Keratinocyte (primary cell): ENCODE measurements around the gene CLK4. TPM values are rescaled to one million over a fixed set of nuclear protein-coding genes. Genes with fewer than 3 reads are reported as not detected.

Experiments
- DNase-seq: peaks from one replicate; pipeline ENCODE4 v3.0.0-alpha.2; 2011; ENCODE audit warnings: low read depth, missing footprints, low spot score
- FAIRE-seq: peaks from 2 replicates; lab custom pipeline; 2011; peaks lifted over from hg19 to GRCh38; lab: Jason Lieb, UNC
- H2AFZ ChIP-seq: 2 replicates; pipeline ENCODE4 v1.6.0; 2012; ENCODE audit warnings: low read length, control low read depth, inconsistent platforms; ENCODE audit not compliant: control insufficient read depth
- H3K27ac ChIP-seq: 2 replicates; pipeline ENCODE4 v1.5.1; 2011; ENCODE audit warnings: low read length; ENCODE audit not compliant: control insufficient read depth, insufficient read depth
- H3K27me3 ChIP-seq: 3 replicates; pipeline ENCODE4 v1.6.0; 2011; ENCODE audit warnings: low read length; ENCODE audit not compliant: control insufficient read depth, insufficient read depth; ENCODE audit errors: extremely low read depth
- H3K36me3 ChIP-seq, 2 experiments: 2 replicates in 1 of 2; 3 replicates in 1 of 2; pipeline ENCODE4 v1.5.1; 2011; ENCODE audit warnings: low read length in 2 of 2, mild to moderate bottlenecking in 1 of 2; ENCODE audit not compliant: control insufficient read depth in 2 of 2, insufficient read depth in 2 of 2; ENCODE audit errors: extremely low read depth in 1 of 2
- H3K4me1 ChIP-seq: 3 replicates; pipeline ENCODE4 v1.5.1; 2011; ENCODE audit warnings: low read length; ENCODE audit not compliant: control insufficient read depth, insufficient read depth; ENCODE audit errors: extremely low read depth
- H3K4me2 ChIP-seq: 3 replicates; pipeline ENCODE4 v1.6.0; 2011; ENCODE audit warnings: low read depth, low read length; ENCODE audit not compliant: control insufficient read depth, insufficient read depth; ENCODE audit errors: extremely low read depth
- H3K4me3 ChIP-seq, 3 experiments: fragments of 200-600 bp in 1 of 3; sonication (generic) in 1 of 3; 2 replicates in 2 of 3; 3 replicates in 1 of 3; pipeline ENCODE4 v1.5.1; 2011 to 2016; ENCODE audit warnings: low read length in 3 of 3, mild to moderate bottlenecking in 3 of 3, control low read depth in 2 of 3, inconsistent platforms in 1 of 3, low read depth in 1 of 3, mixed read lengths in 1 of 3, mixed run types in 1 of 3, moderate library complexity in 1 of 3; ENCODE audit not compliant: control insufficient read depth in 2 of 3, insufficient read depth in 2 of 3; ENCODE audit errors: extremely low read depth in 1 of 3
- H3K79me2 ChIP-seq: 2 replicates; pipeline ENCODE4 v1.6.0; 2012; ENCODE audit warnings: low read length; ENCODE audit not compliant: control insufficient read depth, insufficient read depth
- H3K9ac ChIP-seq: 3 replicates; pipeline ENCODE4 v1.6.0; 2011; ENCODE audit warnings: low read length; ENCODE audit not compliant: control insufficient read depth, insufficient read depth; ENCODE audit errors: extremely low read depth
- H3K9me1 ChIP-seq: 3 replicates; pipeline ENCODE4 v1.6.0; 2011; ENCODE audit warnings: low read length; ENCODE audit not compliant: control insufficient read depth, insufficient read depth; ENCODE audit errors: extremely low read depth
- H3K9me3 ChIP-seq: 2 replicates; pipeline ENCODE4 v1.5.1; 2012; ENCODE audit warnings: low read depth, low read length; ENCODE audit not compliant: control insufficient read depth
- H4K20me1 ChIP-seq: 3 replicates; pipeline ENCODE4 v1.6.0; 2011; ENCODE audit warnings: low read length; ENCODE audit not compliant: control insufficient read depth, insufficient read depth; ENCODE audit errors: extremely low read depth
- CTCF ChIP-seq, 3 experiments: IDR thresholded peaks in 1 of 3; conservative IDR thresholded peaks in 1 of 3; optimal IDR thresholded peaks in 1 of 3; 2 replicates in 2 of 3; 3 replicates in 1 of 3; pipeline versions ENCODE3 to v1.5.1; 2011; ENCODE audit warnings: low read length in 3 of 3, mild to moderate bottlenecking in 3 of 3, moderate library complexity in 2 of 3, control low read depth in 1 of 3, inconsistent platforms in 1 of 3; ENCODE audit not compliant: insufficient read depth in 2 of 3; ENCODE audit errors: extremely low read depth in 1 of 3
- EZH2 ChIP-seq: IDR thresholded peaks from one replicate; pipeline ENCODE4 v1.6.1; 2012; ENCODE audit warnings: inconsistent platforms, mild to moderate bottlenecking, low read length, moderate library complexity
- dilution Hi-C: fragments of 300-500 bp; cut with MboI; formaldehyde crosslinking; loops from one replicate; pipeline ENCODE4 v1.7.0; 2020; ENCODE audit warnings: low sequenced_read_pairs; ENCODE audit not compliant: extremely low pct_ligation_motif_present
- polyA plus RNA-seq, 5 experiments: library from polyadenylated mRNA; depleted of rRNA in 3 of 5; stranded (reverse) in 3 of 5; stranded (forward) in 1 of 5; unstranded in 1 of 5; fragments of >200 nt; gene quantifications; 1 replicate in 1 of 5; 2 replicates in 3 of 5; 3 replicates in 1 of 5; pipeline versions ENCODE4 v1.2.1 to v1.2.3, GENCODE V29; 2011 to 2012; ENCODE audit warnings: missing spikeins in 2 of 5, low read depth in 1 of 5, low replicate concordance in 1 of 5
- small RNA-seq, 3 experiments: library from RNA; depleted of rRNA; stranded (forward); fragments of <200 nt; gene quantifications; one replicate each; pipeline ENCODE3, GENCODE V24; 2012; ENCODE audit warnings: low read depth in 3 of 3, low replicate concordance in 1 of 3; ENCODE audit not compliant: insufficient read length in 3 of 3

CLK4 gene
- polyA plus RNA-seq, 1 donor (not counting 4 experiments of a cell fraction or from before 2014, with no cell fraction given), result 17.3 TPM

GRCh38 chr5:178553517-178553916 is 73.3 kb downstream of the CLK4 start:
- H3K9ac ChIP-seq, result no peak overlapping the region
- no peak overlapping the region for H3K4me3 ChIP-seq
- dilution Hi-C loops, result no loop called here
- H3K9me1 ChIP-seq, result no peaks in the 10 kb centered on the region
- no peak overlapping the region for H3K27ac ChIP-seq
- H4K20me1 ChIP-seq, result no peaks in the 10 kb centered on the region
- H3K36me3 ChIP-seq, result no peaks in the 10 kb centered on the region
- DNase-seq (no peak), FAIRE-seq (no peak)
- H2AFZ ChIP-seq, result no peak overlapping the region
- H3K27me3 ChIP-seq, result no peaks in the 10 kb centered on the region
- H3K4me1 ChIP-seq, result no peaks in the 10 kb centered on the region
- TF ChIP-seq CTCF (optimal IDR thresholded peaks at IDR 0.05 in 1 of 3, IDR thresholded peaks at IDR 0.05 in 1 of 3, conservative IDR thresholded peaks at IDR 0.05 in 1 of 3; ENCODE audit: extremely low read depth in 1 of 3, insufficient read depth in 2 of 3, low read length in 3 of 3), result no peak
- TF ChIP-seq EZH2, result no peak
- H3K9me3 ChIP-seq, result no peaks in the 10 kb centered on the region
- H3K4me2 ChIP-seq, result no peak overlapping the region
- no peaks in the 10 kb centered on the region for H3K79me2 ChIP-seq

Small RNA genes lying within 50 kb of the gene (small RNA-seq; reads per million reads assigned to genes)
- 0 reads per million in 3 experiments for gene RN7SKP70

Other genes with a start within 250 kb of the CLK4 start
- gene COL23A1, start 36.7 kb downstream of the CLK4 start, polyA plus RNA-seq, result 0.05 TPM in 1 of 3 replicates, not detected in the others
- 6.8 to 11.1 TPM (median 10.5 TPM) in 3 replicates for gene ZNF354A, start 103.6 kb upstream of the CLK4 start, polyA plus RNA-seq
- gene ZNF354B, start 232.9 kb upstream of the CLK4 start, polyA plus RNA-seq, result 6.4 to 10.2 TPM (median 8.6 TPM) in 3 replicates